Panc1 (cell line): ENCODE results near the gene WDR88. TPM values are rescaled to one million over a fixed set of nuclear protein-coding genes. Genes with fewer than 3 reads are reported as not detected.

ENCODE experiments used
- ATAC-seq: fragments of 200-7000 bp; cut with Tn5 transposase; 2 replicates; pipeline ENCODE4 v1.9.1; 2020; ENCODE audit warnings: mild to moderate bottlenecking, moderate library complexity
- BruUV-seq: library from RNA; stranded (reverse); fragments of 400-500 nt; replicated peaks from 2 replicates; lab custom pipeline; 2021; lab: Mats Ljungman, UMichigan
- CTCF ChIA-PET: fragments of 300-600 bp; sonication (Branson Sonifier 250); formaldehyde crosslinking; loops from one replicate; lab custom pipeline; 2022; ENCODE audit warnings: antibody characterized with exemption; lab: Charles Lee
- POLR2A ChIA-PET: fragments of 300-600 bp; sonication (Branson Sonifier 250); formaldehyde crosslinking; loops from one replicate; lab custom pipeline; 2022; ENCODE audit warnings: antibody characterized with exemption; lab: Charles Lee
- DNase-seq: peaks from one replicate; pipeline ENCODE4 v3.0.0-alpha.2; 2010; ENCODE audit warnings: low read depth, low spot score
- H3K27ac ChIP-seq: 2 replicates; pipeline ENCODE4 v1.5.1; 2011; ENCODE audit warnings: mild to moderate bottlenecking, low read length, inconsistent platforms
- H3K27me3 ChIP-seq: fragments of 200-500 bp; sonication (Bioruptor generic); 2 replicates; pipeline ENCODE4 v1.6.0; 2014; ENCODE audit warnings: low read length, inconsistent platforms; ENCODE audit not compliant: control insufficient read depth, insufficient read depth
- H3K36me3 ChIP-seq: fragments of 200-500 bp; sonication (Bioruptor generic); 2 replicates; pipeline ENCODE4 v1.5.1; 2014; ENCODE audit warnings: inconsistent platforms, mild to moderate bottlenecking, low read length, moderate library complexity; ENCODE audit not compliant: control insufficient read depth, insufficient read depth
- H3K4me1 ChIP-seq: 2 replicates; pipeline ENCODE4 v1.5.1; 2011; ENCODE audit warnings: inconsistent platforms, mild to moderate bottlenecking, low read length, moderate library complexity; ENCODE audit not compliant: control insufficient read depth, insufficient read depth
- H3K4me3 ChIP-seq, 2 experiments: 2 replicates each; pipeline ENCODE4 v1.5.1; 2011 to 2012; ENCODE audit warnings: low read depth in 2 of 2, low read length in 2 of 2, mild to moderate bottlenecking in 2 of 2, inconsistent platforms in 1 of 2, moderate library complexity in 1 of 2
- H3K9me3 ChIP-seq: fragments of 200-500 bp; sonication (Bioruptor generic); 2 replicates; pipeline ENCODE4 v1.5.1; 2014; ENCODE audit warnings: low read depth, mild to moderate bottlenecking, inconsistent platforms, low read length, moderate library complexity; ENCODE audit not compliant: control insufficient read depth, insufficient read depth
- POLR2AphosphoS5 ChIP-seq: IDR thresholded peaks from 2 replicates; pipeline ENCODE4 v1.6.1; 2012; ENCODE audit warnings: mild to moderate bottlenecking, low read depth, low read length, moderate library complexity
- SIN3A ChIP-seq: IDR thresholded peaks from 2 replicates; pipeline ENCODE4 v1.6.1; 2012; ENCODE audit warnings: low read depth, mild to moderate bottlenecking, low read length, moderate library complexity, borderline replicate concordance; ENCODE audit not compliant: insufficient read depth
- TCF7L2 ChIP-seq: IDR thresholded peaks from 2 replicates; pipeline ENCODE4 v1.6.1; 2011; ENCODE audit warnings: mild to moderate bottlenecking, low read depth, low read length, inconsistent platforms
- in situ Hi-C: cut with HindIII; loops from 2 replicates; pipeline ENCODE4 v1.10.0; 2016; ENCODE audit warnings: low sequenced_read_pairs, low pct_unique_long_range_greater_than_20kb
- intact Hi-C: fragments of 100-400 bp; cut with micrococcal nuclease; formaldehyde crosslinking; loops from one replicate; pipeline ENCODE4 v1.10.0; 2022; ENCODE audit not compliant: unreplicated experiment
- total RNA-seq: library from RNA; stranded (reverse); gene quantifications from one replicate; pipeline ENCODE4 v1.2.1, GENCODE V29; 2021; ENCODE audit not compliant: unreplicated experiment
- TF ChIP-seq, protein P1 (sequence below): fragments of 450-650 bp; IDR thresholded peaks from 2 replicates; pipeline ENCODE4 v1.5.1; 2017; ENCODE audit warnings: mild to moderate bottlenecking
- TF ChIP-seq, protein P2 (sequence below), 2 experiments: IDR thresholded peaks; 2 replicates each; pipeline ENCODE4 v1.6.1; 2011 to 2012; ENCODE audit warnings: low read depth in 2 of 2, control low read depth in 1 of 2, low read length in 1 of 2, mild to moderate bottlenecking in 1 of 2, moderate library complexity in 1 of 2; ENCODE audit not compliant: insufficient read depth in 1 of 2

Gene WDR88
- total RNA-seq, 1 experiment from 2014 or later: 0.31 TPM

DNA sequence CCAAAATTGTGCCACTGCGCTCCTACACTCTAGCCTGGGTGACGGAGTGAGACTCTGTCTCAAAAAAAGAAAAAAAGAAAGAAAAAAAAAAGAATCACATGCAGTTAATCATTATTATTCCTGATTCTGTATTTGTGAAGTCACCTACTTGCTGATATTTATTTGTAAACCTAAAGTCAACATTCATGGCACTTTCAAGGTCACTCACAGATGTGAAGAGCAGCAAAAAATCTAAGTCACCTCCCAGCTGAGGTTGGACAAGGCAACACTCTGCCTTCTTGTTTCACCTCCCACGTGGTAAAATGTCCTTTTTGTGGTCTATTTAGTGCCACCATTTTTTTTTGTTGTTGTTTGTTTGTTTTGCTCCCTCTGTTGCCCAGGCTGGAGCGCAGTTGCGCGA, 26.5 kb downstream of the WDR88 start:
- no TSS peak for BruUV-seq
- TF ChIP-seq, protein P1, sequence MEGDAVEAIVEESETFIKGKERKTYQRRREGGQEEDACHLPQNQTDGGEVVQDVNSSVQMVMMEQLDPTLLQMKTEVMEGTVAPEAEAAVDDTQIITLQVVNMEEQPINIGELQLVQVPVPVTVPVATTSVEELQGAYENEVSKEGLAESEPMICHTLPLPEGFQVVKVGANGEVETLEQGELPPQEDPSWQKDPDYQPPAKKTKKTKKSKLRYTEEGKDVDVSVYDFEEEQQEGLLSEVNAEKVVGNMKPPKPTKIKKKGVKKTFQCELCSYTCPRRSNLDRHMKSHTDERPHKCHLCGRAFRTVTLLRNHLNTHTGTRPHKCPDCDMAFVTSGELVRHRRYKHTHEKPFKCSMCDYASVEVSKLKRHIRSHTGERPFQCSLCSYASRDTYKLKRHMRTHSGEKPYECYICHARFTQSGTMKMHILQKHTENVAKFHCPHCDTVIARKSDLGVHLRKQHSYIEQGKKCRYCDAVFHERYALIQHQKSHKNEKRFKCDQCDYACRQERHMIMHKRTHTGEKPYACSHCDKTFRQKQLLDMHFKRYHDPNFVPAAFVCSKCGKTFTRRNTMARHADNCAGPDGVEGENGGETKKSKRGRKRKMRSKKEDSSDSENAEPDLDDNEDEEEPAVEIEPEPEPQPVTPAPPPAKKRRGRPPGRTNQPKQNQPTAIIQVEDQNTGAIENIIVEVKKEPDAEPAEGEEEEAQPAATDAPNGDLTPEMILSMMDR: no peak
- TF ChIP-seq TCF7L2 (no peak), POLR2AphosphoS5 (no peak), SIN3A (no peak)
- TF ChIP-seq, protein P2, sequence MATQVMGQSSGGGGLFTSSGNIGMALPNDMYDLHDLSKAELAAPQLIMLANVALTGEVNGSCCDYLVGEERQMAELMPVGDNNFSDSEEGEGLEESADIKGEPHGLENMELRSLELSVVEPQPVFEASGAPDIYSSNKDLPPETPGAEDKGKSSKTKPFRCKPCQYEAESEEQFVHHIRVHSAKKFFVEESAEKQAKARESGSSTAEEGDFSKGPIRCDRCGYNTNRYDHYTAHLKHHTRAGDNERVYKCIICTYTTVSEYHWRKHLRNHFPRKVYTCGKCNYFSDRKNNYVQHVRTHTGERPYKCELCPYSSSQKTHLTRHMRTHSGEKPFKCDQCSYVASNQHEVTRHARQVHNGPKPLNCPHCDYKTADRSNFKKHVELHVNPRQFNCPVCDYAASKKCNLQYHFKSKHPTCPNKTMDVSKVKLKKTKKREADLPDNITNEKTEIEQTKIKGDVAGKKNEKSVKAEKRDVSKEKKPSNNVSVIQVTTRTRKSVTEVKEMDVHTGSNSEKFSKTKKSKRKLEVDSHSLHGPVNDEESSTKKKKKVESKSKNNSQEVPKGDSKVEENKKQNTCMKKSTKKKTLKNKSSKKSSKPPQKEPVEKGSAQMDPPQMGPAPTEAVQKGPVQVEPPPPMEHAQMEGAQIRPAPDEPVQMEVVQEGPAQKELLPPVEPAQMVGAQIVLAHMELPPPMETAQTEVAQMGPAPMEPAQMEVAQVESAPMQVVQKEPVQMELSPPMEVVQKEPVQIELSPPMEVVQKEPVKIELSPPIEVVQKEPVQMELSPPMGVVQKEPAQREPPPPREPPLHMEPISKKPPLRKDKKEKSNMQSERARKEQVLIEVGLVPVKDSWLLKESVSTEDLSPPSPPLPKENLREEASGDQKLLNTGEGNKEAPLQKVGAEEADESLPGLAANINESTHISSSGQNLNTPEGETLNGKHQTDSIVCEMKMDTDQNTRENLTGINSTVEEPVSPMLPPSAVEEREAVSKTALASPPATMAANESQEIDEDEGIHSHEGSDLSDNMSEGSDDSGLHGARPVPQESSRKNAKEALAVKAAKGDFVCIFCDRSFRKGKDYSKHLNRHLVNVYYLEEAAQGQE (IDR thresholded peaks at IDR 0.05; ENCODE audit: insufficient read depth in 1 of 2, low read depth in 2 of 2, low read length in 1 of 2): no peak
- H3K4me3 ChIP-seq: no peak overlapping the region
- intact Hi-C loops (no loop called here), in situ Hi-C loops (no loop called here)
- H3K27ac ChIP-seq: no peak overlapping the region
- H3K9me3 ChIP-seq: no peaks in the 10 kb centered on the region
- ATAC-seq (no peak), DNase-seq (no peak)
- ChIA-PET CTCF (interaction anchor here (1.1 kb wide), 1 partner anchor 26 kb away, joined by 4 read pairs; no protein-coding TSS in a partner anchor), POLR2A (no interaction called here)
- H3K27me3 ChIP-seq: no peaks in the 10 kb centered on the region
- no peaks in the 10 kb centered on the region for H3K4me1 ChIP-seq
- no peaks in the 10 kb centered on the region for H3K36me3 ChIP-seq

DNA sequence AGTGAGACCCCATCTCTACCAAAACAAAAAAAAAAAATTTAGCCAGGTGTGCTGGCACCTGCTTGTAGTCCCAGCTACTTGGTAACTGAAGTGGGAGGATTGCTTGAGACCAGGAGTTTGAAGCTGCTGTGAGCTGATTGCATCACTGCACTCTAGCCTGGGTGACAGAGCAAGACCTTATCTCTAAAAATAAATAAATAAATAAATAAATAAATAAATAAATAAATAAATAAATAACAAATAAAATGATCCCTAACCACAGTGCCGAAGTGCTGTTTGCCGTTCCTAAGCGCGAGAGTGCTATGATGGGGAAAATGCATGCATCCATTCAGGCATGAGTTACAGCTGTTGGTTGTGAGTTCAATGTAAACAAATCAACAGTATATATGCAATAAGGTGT, 27.2 kb downstream of the WDR88 start:
- Histone ChIP-seq H3K4me1 (no peaks in the 10 kb centered on the region), H3K27me3 (no peaks in the 10 kb centered on the region), H3K4me3 (no peak overlapping the region), H3K36me3 (no peaks in the 10 kb centered on the region), H3K9me3 (no peaks in the 10 kb centered on the region), H3K27ac (no peak overlapping the region)
- no TSS peak for BruUV-seq
- intact Hi-C loops (no loop called here), in situ Hi-C loops (no loop called here)
- TF ChIP-seq TCF7L2 (no peak), POLR2AphosphoS5 (no peak), SIN3A (no peak)
- TF ChIP-seq, protein P2 (IDR thresholded peaks at IDR 0.05; ENCODE audit: insufficient read depth in 1 of 2, low read depth in 2 of 2, low read length in 1 of 2): no peak
- TF ChIP-seq, protein P1: no peak
- ChIA-PET POLR2A (interaction anchor here (0.7 kb wide), 1 partner anchor 1743 kb away, joined by 3 read pairs; no protein-coding TSS in a partner anchor), CTCF (interaction anchor here (0.8 kb wide), 1 partner anchor 25 kb away, joined by 5 read pairs; no protein-coding TSS in a partner anchor)
- ATAC-seq (no peak), DNase-seq (no peak)
